HepG2 (cell line): ENCODE results near the gene CYB5A. TPM values are rescaled to one million over a fixed set of nuclear protein-coding genes. Genes with fewer than 3 reads are reported as not detected.

Source experiments
- ATAC-seq: fragments of 200-7000 bp; cut with Tn5 transposase; 3 replicates; pipeline ENCODE4 v1.9.1; 2020; ENCODE audit warnings: mild to moderate bottlenecking, moderate library complexity
- BruUV-seq: library from RNA; stranded (reverse); fragments of 400-500 nt; replicated peaks from 2 replicates; lab custom pipeline; 2021; lab: Mats Ljungman, UMichigan
- CTCF ChIA-PET: fragments of 300-600 bp; formaldehyde crosslinking; extraction: SDS; loops from one replicate; lab custom pipeline; 2021; ENCODE audit warnings: low total read pairs, inconsistent platforms, low intra/inter-chr PET ratio; lab: Yijun Ruan, JAX
- POLR2A ChIA-PET: fragments of 350-600 bp; sonication (Branson Sonifier 250); formaldehyde crosslinking; loops from one replicate; lab custom pipeline; 2020; ENCODE audit warnings: antibody characterized with exemption, inconsistent platforms; lab: Yijun Ruan, JAX
- DNase-seq: peaks from one replicate; pipeline ENCODE4 v3.0.0-alpha.2; 2015; ENCODE audit warnings: low spot score
- FAIRE-seq: peaks from 3 replicates; lab custom pipeline; 2011; peaks lifted over from hg19 to GRCh38; lab: Jason Lieb, UNC
- H2AFZ ChIP-seq: one replicate; pipeline ENCODE4 v1.6.1; 2011; ENCODE audit warnings: low read length, inconsistent platforms
- H3K27ac ChIP-seq: fragments of 300-600 bp; 3 replicates; pipeline ENCODE4 v1.8.0; 2011; ENCODE audit warnings: mixed run types, mild to moderate bottlenecking, mixed read lengths, low read length, inconsistent platforms; ENCODE audit not compliant: insufficient read depth; ENCODE audit errors: extremely low read length
- H3K27me3 ChIP-seq, 2 experiments: fragments of 200-600 bp in 1 of 2; 2 replicates in 1 of 2; 3 replicates in 1 of 2; pipeline versions ENCODE4 v1.6.0 to v1.8.0; 2011; ENCODE audit warnings: low read length in 2 of 2, mild to moderate bottlenecking in 2 of 2, moderate library complexity in 2 of 2, inconsistent platforms in 1 of 2; ENCODE audit not compliant: insufficient read depth in 2 of 2, control insufficient read depth in 1 of 2
- H3K36me3 ChIP-seq, 2 experiments: fragments of 200-600 bp in 1 of 2; replicated peaks in 1 of 2; 2 replicates in 1 of 2; 3 replicates in 1 of 2; pipeline versions ENCODE4 v1.5.1 to v1.8.0; 2011; ENCODE audit warnings: low read length in 2 of 2, inconsistent platforms in 1 of 2; ENCODE audit not compliant: insufficient read depth in 2 of 2, control insufficient read depth in 1 of 2
- H3K4me1 ChIP-seq: 2 replicates; pipeline ENCODE4 v1.5.1; 2012; ENCODE audit warnings: low read length, inconsistent platforms; ENCODE audit not compliant: insufficient read depth
- H3K4me2 ChIP-seq: 2 replicates; pipeline ENCODE4 v1.6.0; 2011; ENCODE audit warnings: low read depth, low read length, inconsistent platforms
- H3K4me3 ChIP-seq, 3 experiments: fragments of 200-600 bp in 1 of 3; sonication (generic), shearing (Covaris generic) in 1 of 3; replicated peaks in 1 of 3; 2 replicates each; pipeline ENCODE4 v1.5.1; 2011 to 2016; ENCODE audit warnings: low read length in 3 of 3, inconsistent platforms in 2 of 3, low read depth in 2 of 3, mild to moderate bottlenecking in 2 of 3, control low read depth in 1 of 3, mixed read lengths in 1 of 3; ENCODE audit not compliant: insufficient read depth in 1 of 3
- H3K79me2 ChIP-seq: one replicate; pipeline ENCODE4 v1.6.1; 2011; ENCODE audit warnings: low read length, inconsistent platforms; ENCODE audit not compliant: insufficient read depth
- H3K9ac ChIP-seq: 2 replicates; pipeline ENCODE4 v1.6.0; 2011; ENCODE audit warnings: mild to moderate bottlenecking, low read depth, low read length, inconsistent platforms; ENCODE audit not compliant: insufficient read depth
- H3K9me3 ChIP-seq: 2 replicates; pipeline ENCODE4 v1.5.1; 2012; ENCODE audit warnings: mild to moderate bottlenecking, low read length
- H4K20me1 ChIP-seq: 2 replicates; pipeline ENCODE4 v1.6.0; 2011; ENCODE audit warnings: inconsistent platforms, mild to moderate bottlenecking, low read length, moderate library complexity; ENCODE audit not compliant: insufficient read depth
- ELF1 ChIP-seq: sonication (generic); formaldehyde crosslinking; IDR thresholded peaks from 2 replicates; pipeline ENCODE4 v1.4.0; 2020; ENCODE audit warnings: missing genetic modification reagents
- ELK4 ChIP-seq: sonication (generic); formaldehyde crosslinking; IDR thresholded peaks from 2 replicates; pipeline ENCODE4 v1.9.0; 2021; ENCODE audit warnings: missing genetic modification reagents, borderline replicate concordance
- JUNB ChIP-seq: sonication (generic); formaldehyde crosslinking; IDR thresholded peaks from 2 replicates; pipeline ENCODE4 v1.8.0; 2022; ENCODE audit warnings: missing genetic modification reagents, mild to moderate bottlenecking, borderline replicate concordance
- MAFG ChIP-seq: sonication (generic); formaldehyde crosslinking; IDR thresholded peaks from 2 replicates; pipeline ENCODE4 v1.5.1; 2020; ENCODE audit warnings: mild to moderate bottlenecking, missing genetic modification reagents
- MBD4 ChIP-seq: IDR thresholded peaks from 2 replicates; pipeline ENCODE4 v1.6.1; 2012; ENCODE audit warnings: low read length, inconsistent platforms, borderline replicate concordance
- MLXIP ChIP-seq: sonication (generic); formaldehyde crosslinking; IDR thresholded peaks from 2 replicates; pipeline ENCODE4 v1.9.0; 2021; ENCODE audit warnings: missing genetic modification reagents, borderline replicate concordance
- NR2F1 ChIP-seq, 2 experiments: fragments of 450-650 bp in 1 of 2; formaldehyde crosslinking in 1 of 2; IDR thresholded peaks; 2 replicates each; pipeline versions ENCODE4 v1.5.0 to v1.6.1; 2016 to 2020; ENCODE audit warnings: mild to moderate bottlenecking in 1 of 2, missing compliant biosample characterization in 1 of 2, missing genetic modification reagents in 1 of 2, moderate library complexity in 1 of 2
- ZHX2 ChIP-seq, 2 experiments: sonication (generic) in 1 of 2; formaldehyde crosslinking in 1 of 2; IDR thresholded peaks; 2 replicates each; pipeline versions ENCODE4 v1.6.1 to v1.9.0; 2014 to 2022; ENCODE audit warnings: antibody characterized with exemption in 1 of 2, borderline replicate concordance in 1 of 2, inconsistent platforms in 1 of 2, low read depth in 1 of 2, missing genetic modification reagents in 1 of 2
- ZNF567 ChIP-seq: sonication (generic); formaldehyde crosslinking; IDR thresholded peaks from 2 replicates; pipeline ENCODE4 v1.8.1; 2023; ENCODE audit warnings: mild to moderate bottlenecking, missing genetic modification reagents, borderline replicate concordance
- ZNF781 ChIP-seq: sonication (generic); formaldehyde crosslinking; IDR thresholded peaks from 2 replicates; pipeline ENCODE4 v1.5.1; 2020; ENCODE audit warnings: borderline replicate concordance, mild to moderate bottlenecking, missing genetic modification reagents; ENCODE audit errors: not compliant biosample characterization
- WGBS: methylation state at CpG from one replicate; pipeline ENCODE4 v1.1.6; 2017; ENCODE audit warnings: low lambda C conversion rate; 5-methylcytosine and 5-hydroxymethylcytosine counted together
- in situ Hi-C: cut with HindIII; loops from 2 replicates; pipeline ENCODE4 v1.10.0; 2017; ENCODE audit warnings: low pct_unique_long_range_greater_than_20kb; ENCODE audit not compliant: extremely low pct_ligation_motif_present
- intact Hi-C: fragments of 100-400 bp; cut with micrococcal nuclease; formaldehyde crosslinking; loops from one replicate; pipeline ENCODE4 v1.10.0; 2022; ENCODE audit not compliant: unreplicated experiment
- polyA plus RNA-seq, 8 experiments: library from polyadenylated mRNA; depleted of rRNA in 3 of 8; stranded (reverse) in 7 of 8; unstranded in 1 of 8; fragments of >200 nt; fragmentation: Illumina TruSeq in 4 of 8; extraction: Trizol in 4 of 8; gene quantifications; 2 replicates each; pipeline versions ENCODE4 v1.2.1 to v1.2.3, GENCODE V29; 2011 to 2016; ENCODE audit warnings: low read depth in 4 of 8, missing spikeins in 1 of 8, mixed read lengths in 1 of 8; ENCODE audit not compliant: insufficient read depth in 1 of 8
- total RNA-seq, 5 experiments: library from RNA; depleted of rRNA; stranded (reverse); fragments of >200 nt; fragmentation: Illumina TruSeq; extraction: Trizol; gene quantifications; 2 replicates each; pipeline ENCODE4 v1.2.3, GENCODE V29; 2016; ENCODE audit warnings: low read depth in 1 of 5

Gene CYB5A
- total and polyA plus RNA-seq, 2 of the 13 experiments (the other 11 are each of a cell fraction or from before 2014, with no cell fraction given) = 215 to 356 TPM

GRCh38 chr18:74265546-74266098 is 26.1 kb downstream of the CYB5A start (continued):
- no peak for TF ChIP-seq MLXIP (CRISPR knock-in tag)
- TF ChIP-seq, all 625 proteins: peak for 20

GRCh38 chr18:74264303-74265020 is 27.3 kb downstream of the CYB5A start:
- 76% methylated on average over 10 of the region's 10 CpGs for WGBS
- Histone ChIP-seq H3K4me3 (no peak overlapping the region), H3K9ac (no peak overlapping the region), H2AFZ (no peak overlapping the region), H3K4me2 (no peak overlapping the region), H4K20me1 (no peaks in the 10 kb centered on the region), H3K27ac (peak overlapping the region; percentile 77), H3K9me3 (no peaks in the 10 kb centered on the region), H3K36me3 (peaks cover 6 to 19% of the 10 kb centered on the region in 2 experiments; a peak in 4 of 5 replicates), H3K4me1 (peaks cover 60% of the 10 kb centered on the region), H3K27me3 (no peaks in the 10 kb centered on the region), H3K79me2 (peaks cover 46% of the 10 kb centered on the region)
- intact Hi-C loops = loop anchor here (5.0 kb wide), 1 partner anchor 32 kb away; no protein-coding TSS in a partner anchor
- ATAC-seq = no peak
- no peak for DNase-seq
- no peak for FAIRE-seq
- ChIA-PET CTCF (no interaction called here), POLR2A (no interaction called here)
- BruUV-seq = no TSS peak
- in situ Hi-C loops = no loop called here
- TF ChIP-seq MBD4 = no peak
- TF ChIP-seq ZHX2 (IDR thresholded peaks at IDR 0.05; ENCODE audit: low read depth) = no peak
- no peak for TF ChIP-seq ZHX2 (CRISPR knock-in tag; IDR thresholded peaks at IDR 0.05; ENCODE audit: borderline replicate concordance)
- TF ChIP-seq JUNB (CRISPR knock-in tag) = no peak
- no peak for TF ChIP-seq NR2F1 (CRISPR knock-in tag; IDR thresholded peaks at IDR 0.05)
- no peak for TF ChIP-seq ELK4 (CRISPR knock-in tag)
- TF ChIP-seq ZNF781 (CRISPR knock-in tag) = no peak
- no peak for TF ChIP-seq ZNF567 (CRISPR knock-in tag)
- no peak for TF ChIP-seq MAFG (CRISPR knock-in tag)
- TF ChIP-seq ELF1 (CRISPR knock-in tag) = no peak
